CD4-positive, alpha-beta T cell treated with Interleukin-6 for 4 hours (primary cell): ENCODE results near the gene ZNF296.
A peak's percentile ranks its signal among the peaks of the same experiment; 100 is the strongest.

Experiments used
- DNase-seq: peaks from one replicate; pipeline ENCODE4 v3.0.0-alpha.2; 2020; ENCODE audit warnings: mixed read lengths

The ZNF296 gene

DNA sequence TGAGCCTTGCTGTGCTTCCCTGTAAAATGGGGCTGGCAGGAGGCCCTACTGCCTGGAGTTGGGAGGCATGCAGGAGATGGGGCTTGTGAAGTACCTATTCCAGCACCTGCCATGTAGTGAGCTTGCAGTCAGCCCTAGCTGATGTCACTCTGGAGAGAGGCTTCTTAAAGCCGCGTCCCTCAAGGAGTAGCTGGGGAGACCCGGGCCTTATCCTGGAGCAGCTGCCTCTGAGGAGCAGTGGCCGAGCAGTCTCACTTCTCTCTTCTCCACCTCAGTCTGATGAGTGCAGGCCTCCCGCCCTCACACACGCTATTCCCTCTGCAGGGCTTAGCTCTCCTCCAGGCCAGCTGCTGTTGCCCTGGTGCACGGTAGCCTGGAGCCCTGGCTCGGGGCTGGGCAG lies 19.4 kb downstream of the ZNF296 start:
- DNase-seq: no peak

DNA sequence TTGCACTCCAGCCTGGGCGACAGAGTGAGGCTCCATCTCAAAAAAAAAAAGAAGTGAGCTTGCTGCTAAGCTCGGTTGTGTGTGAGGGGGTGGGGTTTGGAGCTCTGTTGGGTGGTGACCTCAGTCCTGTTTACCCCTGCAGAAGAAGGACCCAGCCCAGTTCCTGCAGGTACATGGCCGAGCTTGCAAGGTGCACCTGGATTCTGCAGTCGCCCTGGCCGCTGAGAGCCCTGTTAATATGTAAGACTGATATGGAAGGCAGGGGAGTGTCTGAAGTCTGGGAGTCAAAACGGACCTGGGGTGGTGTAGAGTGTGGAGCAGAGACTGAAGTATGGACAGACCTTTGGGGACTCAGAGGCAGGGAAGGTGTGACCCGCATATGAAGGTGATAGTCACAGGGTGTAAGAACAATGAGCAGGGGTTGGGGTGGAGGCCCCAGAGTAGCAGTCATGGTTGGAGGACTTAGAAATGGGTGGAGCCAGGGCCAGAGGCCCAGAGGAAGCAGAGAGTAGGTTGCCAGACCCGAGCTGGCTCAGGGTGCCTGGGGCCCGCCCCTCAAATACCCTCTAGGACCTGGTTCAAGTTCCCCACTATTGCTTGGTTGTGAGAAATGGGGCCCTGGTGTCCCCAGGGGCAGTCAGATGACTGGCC lies 24.2 kb downstream of the ZNF296 start:
- no peak for DNase-seq

DNA sequence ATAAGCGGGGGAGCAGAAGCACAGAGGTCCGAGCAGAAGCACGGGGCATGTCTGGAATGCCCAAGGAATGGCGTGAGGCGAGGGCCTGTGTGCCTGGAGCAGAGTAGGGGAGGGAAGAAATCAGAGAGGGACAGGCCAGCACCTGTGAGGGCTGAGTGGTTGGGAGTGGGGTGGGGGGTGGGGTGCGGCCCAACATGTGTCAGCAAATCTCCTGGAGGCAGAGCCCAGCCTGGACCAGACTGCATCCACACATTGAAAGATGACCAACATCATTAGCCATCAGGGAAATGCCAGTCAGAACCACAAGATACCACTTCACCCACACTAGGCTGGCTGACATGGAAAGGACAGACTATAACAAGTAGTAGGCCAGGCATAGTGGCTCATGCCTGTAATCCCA lies 26.2 kb downstream of the ZNF296 start:
- DNase-seq: no peak

DNA sequence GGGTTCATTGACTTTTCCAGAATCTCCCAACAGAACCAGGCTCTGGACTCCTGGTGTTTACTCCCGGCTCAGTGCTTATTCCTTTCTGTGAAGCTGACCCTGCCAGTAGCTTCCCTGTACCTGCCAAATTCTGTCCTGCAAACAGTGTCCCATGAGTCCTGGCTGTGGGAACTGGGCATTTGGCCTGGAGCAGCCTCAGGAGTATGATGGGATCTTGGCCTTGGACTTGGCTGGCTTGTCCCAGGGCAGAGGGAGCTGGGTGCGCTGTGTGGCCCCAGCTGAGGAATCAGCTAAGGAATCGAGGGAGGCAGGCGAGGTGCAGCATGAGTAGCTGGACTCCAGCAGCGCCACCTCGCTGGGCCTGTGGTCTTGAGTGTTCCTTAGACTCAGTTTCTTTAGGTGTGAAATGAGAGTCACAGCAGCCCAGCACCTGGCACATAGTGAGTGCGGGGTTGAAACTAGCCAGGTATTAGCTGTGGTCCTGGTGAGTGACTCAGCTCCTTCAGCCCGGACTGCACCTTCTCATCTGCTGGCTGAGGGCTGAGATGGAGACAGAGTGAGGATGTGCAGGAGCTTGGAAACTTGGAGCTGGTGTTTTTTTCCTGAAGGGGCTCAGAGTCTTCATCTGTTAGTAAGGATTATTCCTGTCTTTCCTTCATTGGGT lies 27.1 kb downstream of the ZNF296 start:
- no peak for DNase-seq

DNA sequence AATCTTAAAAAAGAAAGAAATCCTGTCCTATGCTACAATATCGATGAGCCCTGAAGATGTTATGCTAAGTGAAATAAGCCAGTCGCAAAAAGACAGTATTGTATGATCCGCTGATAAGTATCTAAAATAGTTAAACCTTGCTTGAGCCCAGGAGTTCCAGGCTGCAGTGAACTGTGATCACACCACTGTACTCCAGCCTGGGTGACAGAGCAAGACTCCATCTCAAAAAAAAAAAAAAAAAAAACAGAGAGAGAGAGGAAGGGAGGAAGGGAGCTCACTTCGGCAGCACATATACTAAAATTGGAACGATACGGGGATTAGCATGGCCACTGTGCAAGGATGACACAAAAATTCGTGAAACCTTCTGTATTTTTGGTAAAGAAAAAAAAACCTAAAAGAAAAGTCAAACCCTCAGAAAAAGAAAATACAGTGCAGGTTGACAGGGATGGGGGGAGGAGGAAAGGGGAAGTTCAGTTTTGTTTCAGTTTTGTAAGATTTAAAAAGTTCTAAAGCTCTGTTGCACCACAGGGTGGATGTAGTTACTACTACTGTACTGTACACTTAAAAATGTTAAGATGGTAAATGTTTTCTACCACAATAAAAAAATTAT lies 29.0 kb downstream of the ZNF296 start:
- DNase-seq: no peak

DNA sequence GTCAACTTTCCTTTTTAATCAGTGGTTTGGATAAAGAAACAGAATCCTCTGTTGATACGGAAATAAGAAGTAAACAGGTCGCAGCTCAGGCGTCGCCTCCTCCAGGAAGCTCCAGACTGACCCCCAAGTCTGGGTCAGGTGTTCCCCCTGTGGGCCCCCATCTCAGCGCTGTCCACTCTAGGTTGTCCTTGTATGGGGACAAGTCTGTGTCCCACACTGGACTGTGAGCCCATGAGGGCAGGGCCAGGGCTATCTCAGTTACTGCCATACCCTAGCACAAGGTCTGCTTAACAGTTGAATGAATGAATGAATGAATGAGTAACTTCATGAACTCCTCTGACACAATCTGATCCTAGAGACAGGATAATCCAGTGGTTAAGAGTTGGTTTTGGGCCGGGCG lies 29.9 kb downstream of the ZNF296 start:
- no peak for DNase-seq

DNA sequence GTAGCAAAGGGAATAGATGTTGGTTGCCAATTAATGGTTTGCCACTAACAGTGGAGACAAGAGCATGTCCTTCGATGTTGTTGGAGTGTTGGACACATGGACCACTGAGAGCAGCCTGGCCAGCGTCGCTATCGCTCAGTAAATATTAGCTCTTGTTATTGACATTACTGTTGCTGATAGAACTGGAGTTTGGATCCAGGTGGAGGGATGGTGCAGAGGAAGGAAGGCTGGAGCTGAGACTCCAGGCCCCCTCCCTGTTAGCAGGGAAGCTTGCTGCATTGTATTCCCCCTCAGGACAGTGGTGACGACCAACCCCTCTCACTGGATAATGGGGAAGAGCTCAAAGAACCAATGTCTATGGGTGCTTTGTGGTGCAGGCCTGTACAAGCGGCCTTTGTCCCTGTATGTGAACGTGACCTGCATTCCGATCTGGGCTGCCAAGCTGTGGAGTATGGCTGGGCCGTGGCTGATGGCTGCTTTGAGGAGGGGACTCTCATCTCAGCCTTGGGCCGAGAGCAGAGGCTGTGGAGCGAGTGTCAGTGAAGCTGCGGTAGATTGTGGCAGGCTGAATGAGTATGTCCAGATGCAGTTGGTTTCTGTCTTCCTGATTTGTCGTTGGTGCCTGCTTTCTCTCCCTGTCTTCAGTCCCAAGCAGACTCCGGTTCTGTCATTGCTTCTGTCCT lies 30.5 kb downstream of the ZNF296 start:
- DNase-seq: no peak

DNA sequence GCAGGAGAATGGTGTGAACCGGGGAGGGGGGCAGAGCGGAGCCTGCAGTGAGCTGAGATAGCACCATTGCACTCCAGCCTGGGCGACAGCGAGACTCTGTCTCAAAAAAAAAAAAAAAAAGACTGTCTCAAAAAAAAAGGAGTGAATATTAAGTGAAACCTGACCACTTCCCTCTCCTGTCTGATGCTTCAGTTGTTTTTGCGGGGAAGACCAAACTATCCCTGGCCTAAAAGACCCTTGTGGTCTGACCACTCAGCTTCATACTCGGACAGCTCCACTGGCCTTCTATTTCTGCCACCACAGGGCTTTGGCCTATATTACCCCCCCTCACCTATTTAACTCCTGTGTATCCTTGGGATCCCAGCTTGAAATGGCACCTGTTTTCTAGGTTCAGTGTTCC lies 35.2 kb downstream of the ZNF296 start:
- no peak for DNase-seq

DNA sequence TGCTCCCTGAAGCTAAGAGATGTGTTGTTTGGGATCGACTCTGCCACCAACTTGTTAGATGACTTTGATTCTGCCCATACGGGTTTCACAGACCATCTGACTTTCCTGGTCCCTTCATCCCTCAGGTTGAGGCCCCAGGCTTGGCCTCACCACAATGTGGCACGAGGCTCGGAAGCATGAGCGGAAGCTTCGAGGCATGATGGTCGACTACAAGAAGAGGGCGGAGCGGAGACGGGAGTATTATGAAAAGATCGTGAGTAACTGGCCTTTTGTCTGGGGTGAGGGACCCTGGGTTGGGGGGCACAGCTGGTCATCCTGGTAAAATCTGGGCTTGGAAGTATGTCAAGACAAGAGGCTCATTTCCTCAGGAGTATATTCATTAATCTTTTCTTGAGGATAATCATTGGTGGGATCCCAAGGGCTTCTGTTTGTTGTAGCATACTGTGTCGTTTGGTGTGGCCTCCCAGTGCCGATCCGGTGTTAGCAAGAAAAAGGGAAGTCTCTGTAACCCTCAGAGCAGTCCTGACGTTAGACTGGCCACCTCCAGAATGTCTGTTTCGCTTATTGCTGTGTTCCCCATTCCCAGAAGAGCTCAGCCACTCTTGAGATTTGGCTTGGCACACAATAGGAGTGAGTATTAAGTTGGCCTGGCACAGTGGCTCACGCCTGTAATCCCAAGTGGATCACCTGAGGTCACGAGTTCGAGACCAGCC lies 36.1 kb downstream of the ZNF296 start:
- no peak for DNase-seq

DNA sequence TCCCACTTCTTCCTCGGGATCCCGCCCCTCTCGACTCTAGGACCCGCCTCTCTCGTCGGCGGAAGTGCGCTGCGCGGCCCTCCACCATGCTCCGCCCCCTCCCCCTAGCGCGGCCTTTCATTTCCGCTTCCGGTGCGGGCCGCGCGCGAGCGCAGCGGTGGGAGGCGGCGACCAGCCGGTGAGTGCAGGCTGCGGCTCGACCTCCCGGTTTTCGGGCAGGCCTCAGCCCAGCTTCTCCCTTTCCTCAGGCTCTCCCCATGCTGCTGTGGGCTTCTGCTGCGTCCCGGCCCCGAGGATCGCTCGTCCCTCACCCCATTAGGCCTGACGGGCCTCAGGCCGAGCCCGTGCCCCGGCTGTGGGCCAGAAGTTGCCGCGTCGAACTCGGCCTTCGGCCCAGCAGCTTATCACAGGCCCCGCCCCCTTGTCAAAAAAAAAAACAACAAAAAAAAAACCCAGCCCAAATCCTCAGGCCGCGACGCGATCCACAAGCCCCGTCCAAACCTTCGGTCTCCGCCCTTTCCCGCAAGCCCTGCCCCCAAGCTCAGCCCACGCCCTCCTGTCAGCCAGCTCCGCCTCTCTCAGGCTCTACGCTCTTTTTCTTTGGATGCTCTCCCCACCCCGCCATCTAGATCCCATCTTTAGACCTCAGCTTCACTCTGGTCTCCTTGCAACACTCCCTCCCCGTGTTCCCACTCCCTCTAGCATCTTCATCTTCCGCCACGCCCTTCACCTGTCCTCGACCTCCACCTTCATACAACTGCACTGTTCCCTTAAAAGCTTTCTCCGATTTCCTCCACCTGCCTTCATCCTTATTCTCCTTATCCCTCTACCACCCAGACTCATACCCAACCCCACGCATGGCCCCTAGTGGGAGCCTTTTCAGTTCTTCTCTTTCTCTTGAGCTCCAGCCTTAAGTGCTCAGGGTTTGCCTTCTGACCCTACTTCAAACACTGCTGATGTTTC lies 37.1 kb downstream of the ZNF296 start, which contains the start of gene CLASRP:
Gene CLASRP (plus strand): TSS at position 115 of the 963 bp plus-strand sequence. CDS start 1,168 bp downstream, outside the sequence.
- DNase-seq: peak; percentile 89

DNA sequence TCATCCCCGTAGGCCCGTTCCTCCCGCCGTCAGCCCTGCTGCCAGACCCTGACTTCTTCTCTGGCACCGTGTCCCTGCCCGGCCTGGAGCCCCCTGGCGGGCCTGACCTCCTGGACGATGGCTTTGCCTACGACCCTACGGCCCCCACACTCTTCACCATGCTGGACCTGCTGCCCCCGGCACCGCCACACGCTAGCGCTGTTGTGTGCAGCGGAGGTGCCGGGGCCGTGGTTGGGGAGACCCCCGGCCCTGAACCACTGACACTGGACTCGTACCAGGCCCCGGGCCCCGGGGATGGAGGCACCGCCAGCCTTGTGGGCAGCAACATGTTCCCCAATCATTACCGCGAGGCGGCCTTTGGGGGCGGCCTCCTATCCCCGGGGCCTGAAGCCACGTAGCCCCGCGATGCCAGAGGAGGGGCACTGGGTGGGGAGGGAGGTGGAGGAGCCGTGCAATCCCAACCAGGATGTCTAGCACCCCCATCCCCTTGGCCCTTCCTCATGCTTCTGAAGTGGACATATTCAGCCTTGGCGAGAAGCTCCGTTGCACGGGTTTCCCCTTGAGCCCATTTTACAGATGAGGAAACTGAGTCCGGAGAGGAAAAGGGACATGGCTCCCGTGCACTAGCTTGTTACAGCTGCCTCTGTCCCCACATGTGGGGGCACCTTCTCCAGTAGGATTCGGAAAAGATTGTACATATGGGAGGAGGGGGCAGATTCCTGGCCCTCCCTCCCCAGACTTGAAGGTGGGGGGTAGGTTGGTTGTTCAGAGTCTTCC lies 38.7 kb downstream of the ZNF296 start:
- no peak for DNase-seq

DNA sequence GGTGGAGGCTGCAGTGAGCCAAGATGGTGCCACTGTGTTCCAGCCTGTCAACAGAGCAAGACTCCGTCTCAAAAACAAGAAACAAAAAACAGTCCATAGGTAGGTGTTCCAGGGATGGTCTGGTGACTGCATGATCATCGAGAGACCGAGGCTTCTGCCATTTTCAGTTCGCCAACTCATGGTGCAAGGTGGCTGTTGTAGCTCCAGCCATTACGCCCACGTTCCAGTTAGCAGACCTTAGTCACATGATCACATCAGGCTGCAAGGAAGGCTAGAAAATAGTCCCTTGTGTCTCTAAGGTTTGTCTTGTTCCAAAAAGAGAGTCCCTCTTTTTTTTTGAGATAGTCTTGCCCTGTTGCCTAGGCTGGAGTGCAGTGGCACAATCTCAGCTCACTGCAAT lies 40.5 kb downstream of the ZNF296 start:
- DNase-seq: no peak

DNA sequence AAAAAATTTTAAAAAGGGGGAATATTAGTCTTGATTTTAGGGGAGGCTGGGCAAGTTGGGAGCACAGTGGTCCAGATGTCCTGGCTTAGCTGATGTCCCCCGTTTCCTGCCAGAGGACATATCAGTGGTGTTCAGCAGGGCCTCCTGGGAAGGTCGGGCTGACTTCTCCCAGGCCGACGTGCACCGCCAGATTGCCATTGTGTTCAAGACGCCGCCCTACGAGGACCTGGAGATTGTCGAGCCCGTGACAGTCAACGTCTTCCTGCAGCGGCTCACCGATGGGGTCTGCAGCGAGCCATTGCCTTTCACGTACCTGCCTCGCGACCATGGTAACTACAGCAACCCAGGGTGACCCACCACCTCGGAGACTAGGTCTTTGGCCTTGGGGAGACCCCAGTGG lies 43.9 kb downstream of the ZNF296 start:
- DNase-seq: no peak

DNA sequence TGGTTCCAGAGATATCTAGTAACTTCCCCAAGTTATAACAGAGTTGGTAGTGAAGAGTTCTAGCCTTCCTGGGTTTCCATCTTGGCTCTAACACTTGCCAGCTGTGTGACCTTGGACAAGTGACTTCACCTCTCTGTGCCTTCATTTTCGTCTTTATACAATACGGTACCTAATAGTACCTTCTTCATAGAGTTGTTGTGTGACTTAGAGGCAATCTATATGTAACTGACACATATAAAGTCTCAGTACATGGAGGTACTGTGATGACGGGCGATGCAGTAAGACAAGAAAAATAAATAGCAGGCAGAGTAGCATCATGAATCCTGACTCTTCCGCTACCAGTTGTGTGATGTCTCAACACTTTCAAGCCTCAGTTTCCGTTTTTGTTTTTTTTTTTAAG lies 45.5 kb downstream of the ZNF296 start:
- DNase-seq: no peak

DNA sequence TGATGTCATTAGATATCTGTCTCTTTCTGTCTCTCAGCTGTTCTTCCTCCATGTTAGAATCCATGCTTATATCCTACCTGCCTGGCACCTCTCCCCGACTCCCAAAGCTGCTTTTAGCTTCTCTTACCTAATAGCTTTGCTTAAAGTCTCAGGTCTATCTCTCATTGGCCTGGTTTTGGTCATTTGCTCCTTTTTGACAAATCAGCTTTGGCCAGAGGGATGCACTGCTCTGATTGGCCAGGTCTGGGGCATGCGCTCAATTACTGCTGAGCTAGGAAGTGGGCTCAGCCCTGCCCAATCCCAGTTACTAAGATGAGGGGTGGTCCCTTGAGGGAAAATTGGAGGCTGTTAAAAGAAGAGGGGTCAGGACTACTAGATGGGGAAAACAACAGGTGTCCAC lies 48.9 kb downstream of the ZNF296 start:
- DNase-seq: no peak

DNA sequence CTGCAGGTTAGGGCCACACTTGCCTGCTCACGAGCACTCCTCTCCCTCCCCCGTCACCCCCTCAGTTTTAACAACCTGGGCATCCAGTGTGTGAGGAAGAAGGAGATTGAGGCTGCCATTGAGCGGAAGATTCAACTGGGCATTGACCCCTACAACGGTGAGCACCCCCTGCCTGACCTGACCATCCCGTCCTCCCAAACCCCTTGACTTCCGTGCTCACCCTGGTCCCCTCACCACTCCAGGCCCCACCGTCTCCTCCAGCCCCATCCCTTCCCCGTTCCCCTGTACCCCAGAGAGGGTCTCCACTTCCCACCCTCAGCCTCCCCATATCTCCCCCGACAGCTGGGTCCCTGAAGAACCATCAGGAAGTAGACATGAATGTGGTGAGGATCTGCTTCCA lies 51.0 kb downstream of the ZNF296 start:
- no peak for DNase-seq

DNA sequence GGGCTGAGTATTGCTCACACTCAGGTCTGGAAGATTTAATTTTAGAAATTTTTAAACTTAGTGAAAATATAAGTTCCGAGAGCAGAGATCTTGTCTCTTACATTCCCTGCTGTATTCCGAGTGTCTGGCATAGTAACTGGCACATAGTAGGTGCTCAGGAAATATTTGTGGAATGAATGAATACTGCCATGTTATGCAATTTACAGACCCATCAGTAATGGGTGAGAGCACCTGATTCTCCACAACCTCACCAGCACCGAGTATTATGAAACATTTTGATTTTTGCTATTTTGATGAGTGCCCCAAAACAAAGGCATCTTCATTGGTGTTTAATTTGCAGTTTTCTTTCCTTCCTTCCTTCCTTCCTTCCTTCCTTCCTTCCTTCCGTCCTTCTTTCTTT lies 53.2 kb downstream of the ZNF296 start:
- no peak for DNase-seq

DNA sequence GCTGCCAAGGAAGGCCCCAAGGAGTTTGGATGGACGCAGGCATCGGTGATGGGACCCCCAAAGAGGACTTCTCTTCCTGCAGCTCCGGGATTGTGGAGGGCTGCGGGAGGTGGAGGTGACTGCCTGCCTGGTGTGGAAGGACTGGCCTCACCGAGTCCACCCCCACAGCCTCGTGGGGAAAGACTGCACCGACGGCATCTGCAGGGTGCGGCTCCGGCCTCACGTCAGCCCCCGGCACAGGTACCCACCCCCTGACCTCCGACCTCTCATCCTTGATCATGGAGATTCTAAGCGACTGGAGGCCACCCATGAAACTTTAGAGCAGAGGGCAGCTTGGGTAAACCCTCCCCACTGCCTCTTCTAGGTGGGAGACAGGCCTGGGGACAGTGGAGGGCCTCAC lies 54.3 kb downstream of the ZNF296 start:
- DNase-seq: no peak
